ENCODE data around the gene CKAP4. TPM values are rescaled to one million over a fixed set of nuclear protein-coding genes. Genes with fewer than 3 reads are reported as not detected.

The CKAP4 gene
- total RNA-seq, 8 experiments from 2014 or later, result 38.0 to 132 (median 50.4) TPM

GRCh38 chr12:106285982-106286381, 38.2 kb upstream of the CKAP4 start:
- H3K4me1 ChIP-seq (replicated peaks in 1 of 2), result peaks cover 0 to 6% of the 10 kb centered on the region in 2 donors

GRCh38 chr12:106284358-106285105, 36.7 kb upstream of the CKAP4 start:
- ATAC-seq (replicated peaks in 6 of 8), result no peak
- H3K4me1 ChIP-seq (replicated peaks in 1 of 2), result peaks cover 0 to 6% of the 10 kb centered on the region in 2 donors
- WGBS, 10 experiments, result 7 to 91% (median 72%) methylated on average over 1 to 10 of the region's 10 CpGs
- in situ Hi-C loops (cut with MboI; ENCODE audit: low pct_unique_long_range_greater_than_20kb in 2 of 9, low sequenced_read_pairs in 9 of 9, unreplicated experiment in 9 of 9), result loop anchor here in 1 of 9 experiments (10.0 kb wide), 1 partner anchor 50 kb away; no protein-coding TSS in a partner anchor
- H3K4me3 ChIP-seq, result no peak overlapping the region
- no peak overlapping the region for H3K27ac ChIP-seq

More at GRCh38 chr12:106285982-106286381, 38.2 kb upstream of the CKAP4 start:
- ATAC-seq (replicated peaks in 6 of 8), result peak in 5 of 8 experiments; percentile 47 to 68 (median 57)
- 56 to 90% (median 82%) methylated on average over 2 to 4 of the region's 4 CpGs; no CpG with 5 or more reads in 4 of the 10 experiments for WGBS, 10 experiments
- in situ Hi-C loops (cut with MboI; ENCODE audit: low pct_unique_long_range_greater_than_20kb in 2 of 9, low sequenced_read_pairs in 9 of 9, unreplicated experiment in 9 of 9), result loop anchor here in 1 of 9 experiments (10.0 kb wide), 1 partner anchor 51 kb away; no protein-coding TSS in a partner anchor
- H3K27ac ChIP-seq, result no peak overlapping the region
- no peak overlapping the region for H3K4me3 ChIP-seq

GRCh38 chr12:106282457-106283097, 34.8 kb upstream of the CKAP4 start:
- H3K4me3 ChIP-seq, result no peak overlapping the region
- in situ Hi-C loops (cut with MboI; ENCODE audit: low pct_unique_long_range_greater_than_20kb in 2 of 9, low sequenced_read_pairs in 9 of 9, unreplicated experiment in 9 of 9), result loop anchor here in 1 of 9 experiments (10.0 kb wide), 1 partner anchor 48 kb away; no protein-coding TSS in a partner anchor
- H3K27ac ChIP-seq, result no peak overlapping the region
- 6 to 80% (median 33%) methylated on average over 1 to 7 of the region's 7 CpGs; no CpG with 5 or more reads in 2 of the 10 experiments for WGBS, 10 experiments
- H3K4me1 ChIP-seq (replicated peaks in 1 of 2), result no peaks in the 10 kb centered on the region
- peak; percentile 47 to 89 (median 62) for ATAC-seq (replicated peaks in 6 of 8)

DNA sequence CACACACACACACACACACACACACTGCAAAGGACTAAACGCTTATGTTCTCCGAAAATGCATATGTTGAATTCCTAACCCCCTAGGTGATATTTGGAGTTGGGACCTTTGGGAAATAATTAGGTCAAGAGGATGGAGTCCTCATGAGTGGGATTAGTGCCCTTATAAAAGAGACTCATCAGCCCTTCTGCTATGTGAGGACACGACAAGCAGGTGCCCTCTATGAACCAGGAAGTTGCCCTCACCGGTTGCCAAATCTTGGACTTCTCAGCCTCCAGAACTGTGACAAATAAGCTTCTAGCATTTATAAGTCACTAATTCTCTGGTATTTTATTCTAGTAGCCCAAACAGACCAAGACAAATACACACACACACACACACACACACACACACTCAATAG, 34.0 kb upstream of the CKAP4 start:
- WGBS, 10 experiments, result 60 to 100% (median 90%) methylated on average over 1 to 4 of the region's 4 CpGs; no CpG with 5 or more reads in 3 of the 10 experiments

GRCh38 chr12:106281056-106281782, 33.4 kb upstream of the CKAP4 start:
- H3K4me3 ChIP-seq, result no peak overlapping the region
- 0 to 100% (median 71%) methylated on average over 1 to 3 of the region's 3 CpGs; no CpG with 5 or more reads in 1 of the 10 experiments for WGBS, 10 experiments
- H3K4me1 ChIP-seq (replicated peaks in 1 of 2), result no peaks in the 10 kb centered on the region
- in situ Hi-C loops (cut with MboI; ENCODE audit: low pct_unique_long_range_greater_than_20kb in 2 of 9, low sequenced_read_pairs in 9 of 9, unreplicated experiment in 9 of 9), result loop anchor here in 1 of 9 experiments (10.0 kb wide), 1 partner anchor 46 kb away; no protein-coding TSS in a partner anchor
- ATAC-seq (replicated peaks in 6 of 8), result no peak
- no peak overlapping the region for H3K27ac ChIP-seq

More for the DNA sequence above, 34.0 kb upstream of the CKAP4 start:
- in situ Hi-C loops (cut with MboI; ENCODE audit: low pct_unique_long_range_greater_than_20kb in 2 of 9, low sequenced_read_pairs in 9 of 9, unreplicated experiment in 9 of 9), result loop anchor here in 1 of 9 experiments (10.0 kb wide), 1 partner anchor 47 kb away; no protein-coding TSS in a partner anchor
- no peak overlapping the region for H3K27ac ChIP-seq
- H3K4me3 ChIP-seq, result no peak overlapping the region
- no peaks in the 10 kb centered on the region for H3K4me1 ChIP-seq (replicated peaks in 1 of 2)
- ATAC-seq (replicated peaks in 6 of 8), result no peak

- in situ Hi-C loops (cut with MboI; ENCODE audit: low pct_unique_long_range_greater_than_20kb in 2 of 9, low sequenced_read_pairs in 9 of 9, unreplicated experiment in 9 of 9), result loop anchor here in 1 of 9 experiments (10.0 kb wide), 1 partner anchor 45 kb away; no protein-coding TSS in a partner anchor
- Histone ChIP-seq H3K4me1 (replicated peaks in 1 of 2) (no peaks in the 10 kb centered on the region), H3K4me3 (no peak overlapping the region), H3K27ac (no peak overlapping the region)
- WGBS, 10 experiments, result 41 to 100% (median 79%) methylated on average over 1 to 4 of the region's 4 CpGs; no CpG with 5 or more reads in 1 of the 10 experiments
- peak in 1 of 8 experiments; percentile 72 for ATAC-seq (replicated peaks in 6 of 8)
Measured at GRCh38 chr12:106280106-106280505, 32.3 kb upstream of the CKAP4 start.

GRCh38 chr12:106276032-106276740, 28.4 kb upstream of the CKAP4 start:
- H3K4me1 ChIP-seq (replicated peaks in 1 of 2), result no peaks in the 10 kb centered on the region
- ATAC-seq (replicated peaks in 6 of 8), result no peak
- WGBS, 10 experiments, result 51 to 100% (median 90%) methylated on average over 1 to 4 of the region's 4 CpGs; no CpG with 5 or more reads in 1 of the 10 experiments
- in situ Hi-C loops (cut with MboI; ENCODE audit: low pct_unique_long_range_greater_than_20kb in 2 of 9, low sequenced_read_pairs in 9 of 9, unreplicated experiment in 9 of 9), result no loop called here
- H3K4me3 ChIP-seq, result no peak overlapping the region
- H3K27ac ChIP-seq, result no peak overlapping the region

GRCh38 chr12:106275458-106275857, 27.6 kb upstream of the CKAP4 start:
- WGBS, 10 experiments, result 57 to 95% (median 82%) methylated on average over 1 to 9 of the region's 9 CpGs; no CpG with 5 or more reads in 1 of the 10 experiments
- in situ Hi-C loops (cut with MboI; ENCODE audit: low pct_unique_long_range_greater_than_20kb in 2 of 9, low sequenced_read_pairs in 9 of 9, unreplicated experiment in 9 of 9), result no loop called here
- Histone ChIP-seq H3K4me3 (no peak overlapping the region), H3K4me1 (replicated peaks in 1 of 2) (no peaks in the 10 kb centered on the region), H3K27ac (no peak overlapping the region)
- no peak for ATAC-seq (replicated peaks in 6 of 8)

DNA sequence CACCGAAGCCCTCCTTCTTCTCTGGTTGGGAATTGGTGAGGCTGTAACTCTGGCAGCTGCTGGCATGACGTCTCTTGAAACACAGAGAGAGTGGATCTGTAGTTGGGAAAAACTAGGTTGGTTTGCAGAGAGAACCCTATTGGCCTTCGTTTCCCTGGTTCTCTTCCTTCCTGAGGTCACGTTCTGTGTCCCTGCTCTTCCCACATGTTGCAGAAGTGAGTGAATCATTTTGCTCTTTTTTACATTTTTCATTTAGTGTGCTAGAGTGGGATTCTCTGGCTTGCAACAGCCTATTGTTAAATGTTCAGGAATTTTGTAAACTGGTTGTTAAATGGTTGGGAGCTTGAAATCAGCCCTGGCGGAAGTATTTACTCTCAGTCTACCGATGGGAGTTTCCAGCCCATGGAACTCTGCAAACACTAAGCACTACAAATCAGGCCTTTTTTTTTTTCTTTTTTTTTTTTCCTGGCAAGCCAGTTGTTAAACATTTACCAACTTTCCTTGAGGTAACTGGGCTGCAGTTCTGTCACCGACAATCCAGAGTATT, 26.8 kb upstream of the CKAP4 start:
- Histone ChIP-seq H3K4me3 (no peak overlapping the region), H3K4me1 (replicated peaks in 1 of 2) (no peaks in the 10 kb centered on the region), H3K27ac (no peak overlapping the region)
- ATAC-seq (replicated peaks in 6 of 8), result peak in 1 of 8 experiments; percentile 80
- 21 to 81% (median 59%) methylated on average over 2 to 7 of the region's 7 CpGs for WGBS, 10 experiments
- in situ Hi-C loops (cut with MboI; ENCODE audit: low pct_unique_long_range_greater_than_20kb in 2 of 9, low sequenced_read_pairs in 9 of 9, unreplicated experiment in 9 of 9), result no loop called here

DNA sequence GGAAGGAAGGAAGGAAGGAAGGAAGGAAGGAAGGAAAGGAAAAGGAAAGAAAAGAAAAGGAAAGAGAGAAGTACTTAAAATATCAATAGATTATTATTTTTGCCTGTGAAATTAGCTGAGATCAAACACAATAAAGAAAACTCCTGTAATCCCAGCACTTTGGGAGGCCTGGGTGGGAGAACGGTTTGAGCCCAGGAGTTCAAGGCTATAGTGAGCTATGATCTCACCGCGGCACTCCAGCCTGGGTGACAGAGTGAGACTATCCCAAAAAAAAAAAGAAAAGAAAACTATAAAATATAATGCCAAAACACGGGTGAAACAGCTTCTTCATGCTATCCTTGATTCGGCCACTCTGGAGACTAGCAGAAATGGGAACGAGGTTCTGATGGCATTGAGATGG, 26.2 kb upstream of the CKAP4 start:
- 80 to 100% (median 92%) methylated on average over 1 to 6 of the region's 6 CpGs; no CpG with 5 or more reads in 3 of the 10 experiments for WGBS, 10 experiments

GRCh38 chr12:106273491-106273890, 25.7 kb upstream of the CKAP4 start:
- 67 to 100% (median 93%) methylated on average over 1 to 6 of the region's 6 CpGs; no CpG with 5 or more reads in 1 of the 10 experiments for WGBS, 10 experiments
- Histone ChIP-seq H3K27ac (no peak overlapping the region), H3K4me1 (replicated peaks in 1 of 2) (no peaks in the 10 kb centered on the region), H3K4me3 (no peak overlapping the region)
- no peak for ATAC-seq (replicated peaks in 6 of 8)
- in situ Hi-C loops (cut with MboI; ENCODE audit: low pct_unique_long_range_greater_than_20kb in 2 of 9, low sequenced_read_pairs in 9 of 9, unreplicated experiment in 9 of 9), result no loop called here

More for the DNA sequence above, 26.2 kb upstream of the CKAP4 start:
- H3K27ac ChIP-seq, result no peak overlapping the region
- no peak for ATAC-seq (replicated peaks in 6 of 8)
- in situ Hi-C loops (cut with MboI; ENCODE audit: low pct_unique_long_range_greater_than_20kb in 2 of 9, low sequenced_read_pairs in 9 of 9, unreplicated experiment in 9 of 9), result no loop called here
- H3K4me3 ChIP-seq, result no peak overlapping the region
- no peaks in the 10 kb centered on the region for H3K4me1 ChIP-seq (replicated peaks in 1 of 2)

Data from motor neuron (in vitro differentiated cells).